ENCODE data around the gene SLC36A1. TPM values are rescaled to one million over a fixed set of nuclear protein-coding genes. Genes with fewer than 3 reads are reported as not detected.

Gene SLC36A1
- total RNA-seq, 1 experiment from 2014 or later: 13.6 TPM

DNA sequence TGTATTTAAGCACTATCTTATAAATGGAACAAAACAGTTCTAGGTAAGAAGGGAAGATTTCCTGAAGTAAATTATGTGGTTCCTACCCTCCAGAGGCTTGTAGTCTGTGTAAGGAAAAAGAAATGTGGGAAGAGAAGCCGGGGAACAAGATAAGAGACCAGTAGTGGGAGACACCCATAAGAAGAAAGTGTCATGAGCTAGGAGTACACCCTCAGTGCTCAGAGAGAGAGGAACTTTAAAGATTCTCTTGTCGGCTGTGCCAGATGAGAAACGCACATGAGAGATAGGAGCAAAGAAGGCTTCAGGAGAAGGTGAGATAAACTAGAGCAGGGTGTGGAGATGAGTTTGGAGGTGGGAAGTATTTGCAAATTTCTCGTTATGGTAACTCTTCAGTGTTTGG is 18.1 kb downstream of the SLC36A1 start:
- ATAC-seq (no peak), DNase-seq (ENCODE audit: low read depth, low spot score) (no peak)
- BruUV-seq (replicated peaks): no TSS peak
- in situ Hi-C loops (cut with HindIII; ENCODE audit: low pct_unique_long_range_greater_than_20kb, low sequenced_read_pairs): no loop called here
- no peaks in the 10 kb centered on the region for H3K9me3 ChIP-seq (ENCODE audit: control insufficient read depth, insufficient read depth, low read depth, low read length)
- intact Hi-C loops (cut with micrococcal nuclease; ENCODE audit: unreplicated experiment): no loop called here
- no peaks in the 10 kb centered on the region for H3K27me3 ChIP-seq (ENCODE audit: control insufficient read depth, insufficient read depth, low read length)
- no peak overlapping the region for H3K27ac ChIP-seq (ENCODE audit: low read length)
- CTCF ChIA-PET: no interaction called here
- no peaks in the 10 kb centered on the region for H3K4me1 ChIP-seq (ENCODE audit: control insufficient read depth, insufficient read depth, low read length)
- POLR2A ChIA-PET: no interaction called here
- no peak overlapping the region for H3K4me3 ChIP-seq (ENCODE audit: low read depth in 2 of 2, low read length in 2 of 2)
- H3K36me3 ChIP-seq (ENCODE audit: control insufficient read depth, insufficient read depth, low read length): no peaks in the 10 kb centered on the region; the same call in 1 of the 2 replicates
- TF ChIP-seq POLR2AphosphoS5 (IDR thresholded peaks at IDR 0.05; ENCODE audit: low read depth, low read length): no peak
- TF ChIP-seq CTCF (IDR thresholded peaks at IDR 0.05): no peak
- TF ChIP-seq SIN3A (IDR thresholded peaks at IDR 0.05; ENCODE audit: borderline replicate concordance, insufficient read depth, low read depth, low read length): no peak
- TF ChIP-seq TCF7L2 (IDR thresholded peaks at IDR 0.05; ENCODE audit: low read depth, low read length): no peak
- no peak for TF ChIP-seq REST (IDR thresholded peaks at IDR 0.05; ENCODE audit: insufficient read depth in 1 of 2, low read depth in 2 of 2, low read length in 1 of 2)

DNA sequence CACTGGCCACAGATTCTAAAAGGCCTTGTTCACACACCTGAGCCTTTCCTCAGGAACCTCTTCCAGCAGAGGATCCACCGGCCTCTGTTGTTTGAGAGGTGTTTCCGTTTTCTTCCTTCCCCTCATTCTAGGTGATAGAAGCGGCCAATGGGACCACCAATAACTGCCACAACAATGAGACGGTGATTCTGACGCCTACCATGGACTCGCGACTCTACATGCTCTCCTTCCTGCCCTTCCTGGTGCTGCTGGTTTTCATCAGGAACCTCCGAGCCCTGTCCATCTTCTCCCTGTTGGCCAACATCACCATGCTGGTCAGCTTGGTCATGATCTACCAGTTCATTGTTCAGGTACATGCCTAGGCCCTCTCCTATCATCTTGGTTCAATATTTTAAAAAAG is 20.2 kb downstream of the SLC36A1 start:
- in situ Hi-C loops (cut with HindIII; ENCODE audit: low pct_unique_long_range_greater_than_20kb, low sequenced_read_pairs) (no loop called here), intact Hi-C loops (cut with micrococcal nuclease; ENCODE audit: unreplicated experiment) (no loop called here)
- Histone ChIP-seq H3K36me3 (ENCODE audit: control insufficient read depth, insufficient read depth, low read length) (no peaks in the 10 kb centered on the region; the same call in 1 of the 2 replicates), H3K4me1 (ENCODE audit: control insufficient read depth, insufficient read depth, low read length) (no peaks in the 10 kb centered on the region), H3K9me3 (ENCODE audit: control insufficient read depth, insufficient read depth, low read depth, low read length) (no peaks in the 10 kb centered on the region), H3K27ac (ENCODE audit: low read length) (no peak overlapping the region), H3K4me3 (ENCODE audit: low read depth in 2 of 2, low read length in 2 of 2) (no peak overlapping the region), H3K27me3 (ENCODE audit: control insufficient read depth, insufficient read depth, low read length) (no peaks in the 10 kb centered on the region)
- POLR2A ChIA-PET: no interaction called here
- CTCF ChIA-PET: no interaction called here
- BruUV-seq (replicated peaks): no TSS peak
- DNase-seq (ENCODE audit: low read depth, low spot score): no peak
- no peak for ATAC-seq
- TF ChIP-seq POLR2AphosphoS5 (IDR thresholded peaks at IDR 0.05; ENCODE audit: low read depth, low read length) (no peak), REST (IDR thresholded peaks at IDR 0.05; ENCODE audit: insufficient read depth in 1 of 2, low read depth in 2 of 2, low read length in 1 of 2) (no peak), TCF7L2 (IDR thresholded peaks at IDR 0.05; ENCODE audit: low read depth, low read length) (no peak), CTCF (IDR thresholded peaks at IDR 0.05) (no peak), SIN3A (IDR thresholded peaks at IDR 0.05; ENCODE audit: borderline replicate concordance, insufficient read depth, low read depth, low read length) (no peak)
